ENCODE results near the gene UBE2L3. TPM values are rescaled to one million over a fixed set of nuclear protein-coding genes. Genes with fewer than 3 reads are reported as not detected.
"Not testable (repeated sequence)": the region's sequence is repeated elsewhere in the genome, so short reads cannot be mapped to it uniquely, and the experiment has no call there.

UBE2L3 gene
- polyA plus RNA-seq, 6 donors from 2014 or later: 84.4 to 106 (median 95.3) TPM

DNA sequence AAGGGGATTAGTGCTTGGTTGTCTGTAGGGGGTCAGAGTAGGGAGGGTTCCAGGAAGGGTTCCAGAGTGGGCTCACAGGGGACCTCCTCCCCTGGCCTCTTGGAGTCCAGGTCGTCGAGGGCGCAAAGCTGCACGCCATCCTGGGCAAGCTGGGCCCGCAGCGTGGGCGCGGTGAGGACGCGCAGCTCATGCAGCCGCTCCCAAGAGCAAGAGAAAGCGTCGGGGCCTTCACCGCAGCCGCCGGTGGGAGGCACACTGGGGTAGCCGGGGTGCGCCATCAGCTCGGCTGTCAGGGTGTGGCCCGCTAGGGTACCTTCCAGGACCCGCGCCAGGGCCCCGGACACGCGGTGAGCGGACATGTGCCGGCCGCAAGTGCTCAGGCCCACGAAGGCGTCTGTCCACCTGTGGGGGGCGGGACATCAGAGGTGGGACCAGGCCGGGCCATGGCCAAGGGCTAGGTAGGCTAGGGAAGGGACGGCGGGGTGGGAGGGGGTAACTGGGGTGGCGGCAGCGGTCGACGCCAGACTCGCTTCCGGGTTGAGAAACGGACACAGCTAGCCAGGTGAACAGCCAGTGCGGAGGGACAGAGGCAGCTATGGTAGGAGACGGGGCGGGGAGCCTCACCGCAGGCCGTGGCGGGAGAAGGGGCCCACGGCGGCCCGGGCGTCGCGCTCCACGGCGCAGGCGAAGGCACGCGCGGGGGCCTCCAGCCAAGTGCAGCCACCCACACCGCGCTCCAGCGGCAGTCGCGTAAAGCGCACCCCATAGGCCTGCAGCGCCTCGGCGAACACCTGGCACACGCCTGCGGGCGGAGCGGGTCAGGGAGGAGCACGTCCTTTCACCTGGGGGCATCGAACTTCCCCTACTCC lies 61.1 kb downstream of the UBE2L3 start:
- ATAC-seq (ENCODE audit: low read depth in 2 of 2): peak; percentile 4 to 13

DNA sequence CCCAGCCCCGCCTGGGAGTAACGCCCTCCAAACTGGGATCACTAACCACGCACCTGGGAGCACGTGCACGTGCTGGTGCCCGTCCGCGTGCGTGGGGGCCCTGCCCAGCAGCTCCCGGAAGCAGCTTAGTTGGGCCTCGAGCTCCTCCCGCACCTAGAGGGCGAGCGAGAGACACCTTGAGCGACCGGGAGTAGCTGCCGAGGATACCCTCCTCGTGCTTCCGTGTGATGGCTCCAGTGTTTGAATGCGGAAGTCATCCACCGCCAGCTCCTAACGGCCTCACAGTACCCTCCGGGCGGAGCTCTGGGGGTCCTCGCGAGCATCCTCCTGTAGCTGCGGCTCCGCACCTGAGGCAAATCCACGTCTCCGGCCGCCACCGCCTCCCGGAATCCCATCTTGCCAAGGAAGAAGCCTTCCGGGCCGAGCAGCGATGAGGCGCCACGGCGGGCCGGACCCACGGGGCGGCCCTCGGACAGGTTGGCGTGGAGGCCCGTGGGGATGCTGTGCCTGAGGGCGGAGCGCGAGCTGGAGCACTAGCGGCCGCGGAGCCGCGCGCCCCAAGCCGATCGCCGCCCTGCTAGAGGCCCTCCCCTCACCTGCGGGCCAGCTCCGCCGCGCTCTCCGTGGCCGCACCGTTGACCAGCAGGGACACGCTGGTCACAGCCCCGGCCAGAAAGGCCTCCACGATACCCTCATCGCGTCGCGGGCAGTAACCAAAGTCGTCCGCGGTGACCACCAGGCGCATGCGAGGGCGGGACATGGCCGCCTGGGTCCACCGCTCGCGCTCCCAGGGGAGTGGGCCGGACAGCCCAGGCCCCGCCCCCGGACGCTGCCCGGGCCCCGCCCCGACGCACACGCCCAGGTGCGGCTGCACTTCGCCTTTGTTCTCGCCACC lies 62.0 kb downstream of the UBE2L3 start, which contains the start of gene YDJC:
TSS of gene YDJC (minus strand) at position 768 of the 895 bp plus-strand sequence. CDS start at position 760, 8 bp downstream.
- Mint-ChIP-seq H3K36me3 (no peaks in the 10 kb centered on the region), H3K4me1 (peaks cover 29 to 59% (median 46%) of the 10 kb centered on the region in 3 donors), H3K27me3 (no peaks in the 10 kb centered on the region), H3K27ac (peak within 1 kb of the TSS; percentile 82 to 97 (median 92)), H3K9me3 (no peaks in the 10 kb centered on the region), H3K4me3 (peak within 1 kb of the TSS; percentile 87 to 97 (median 95))
- ATAC-seq (ENCODE audit: low read depth in 2 of 2): peak; percentile 84
- DNase-seq: peak; percentile 96

More for the DNA sequence above, 61.1 kb downstream of the UBE2L3 start:
- DNase-seq: no peak
- Mint-ChIP-seq H3K4me1 (peaks cover 30 to 65% (median 47%) of the 10 kb centered on the region in 3 donors), H3K27ac (peak overlapping the region in 4 of 6 donors; percentile 82 to 97 (median 88)), H3K4me3 (peak overlapping the region; percentile 87 to 97 (median 95)), H3K27me3 (no peaks in the 10 kb centered on the region), H3K9me3 (no peaks in the 10 kb centered on the region), H3K36me3 (no peaks in the 10 kb centered on the region)

DNA sequence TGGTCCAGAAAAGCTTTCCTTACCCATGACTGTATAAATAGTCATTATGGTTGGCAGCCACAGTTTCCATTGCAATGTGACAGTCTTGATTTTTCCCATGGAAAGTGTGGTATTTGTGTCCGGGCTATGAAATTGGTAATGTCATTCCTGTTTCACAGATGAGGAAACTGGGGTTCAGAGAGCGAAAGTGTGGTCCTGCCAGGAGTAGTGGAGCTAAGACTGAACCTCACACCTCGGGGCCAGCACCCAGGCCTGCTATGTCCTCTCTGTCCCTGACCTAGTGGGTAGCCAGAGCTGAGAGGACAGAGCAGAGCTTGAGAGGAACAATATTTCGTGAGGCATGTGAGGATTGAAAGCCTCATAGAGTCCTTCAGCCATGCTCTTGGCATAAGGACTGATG lies 63.5 kb downstream of the UBE2L3 start:
- Mint-ChIP-seq H3K27me3 (no peaks in the 10 kb centered on the region), H3K4me3 (peak overlapping the region in 7 of 8 donors; percentile 2 to 97 (median 57)), H3K4me1 (peaks cover 26 to 46% (median 35%) of the 10 kb centered on the region in 3 donors), H3K9me3 (no peaks in the 10 kb centered on the region), H3K36me3 (no peaks in the 10 kb centered on the region), H3K27ac (no peak overlapping the region)
- no peak for ATAC-seq (ENCODE audit: low read depth in 2 of 2)
- DNase-seq: no peak

DNA sequence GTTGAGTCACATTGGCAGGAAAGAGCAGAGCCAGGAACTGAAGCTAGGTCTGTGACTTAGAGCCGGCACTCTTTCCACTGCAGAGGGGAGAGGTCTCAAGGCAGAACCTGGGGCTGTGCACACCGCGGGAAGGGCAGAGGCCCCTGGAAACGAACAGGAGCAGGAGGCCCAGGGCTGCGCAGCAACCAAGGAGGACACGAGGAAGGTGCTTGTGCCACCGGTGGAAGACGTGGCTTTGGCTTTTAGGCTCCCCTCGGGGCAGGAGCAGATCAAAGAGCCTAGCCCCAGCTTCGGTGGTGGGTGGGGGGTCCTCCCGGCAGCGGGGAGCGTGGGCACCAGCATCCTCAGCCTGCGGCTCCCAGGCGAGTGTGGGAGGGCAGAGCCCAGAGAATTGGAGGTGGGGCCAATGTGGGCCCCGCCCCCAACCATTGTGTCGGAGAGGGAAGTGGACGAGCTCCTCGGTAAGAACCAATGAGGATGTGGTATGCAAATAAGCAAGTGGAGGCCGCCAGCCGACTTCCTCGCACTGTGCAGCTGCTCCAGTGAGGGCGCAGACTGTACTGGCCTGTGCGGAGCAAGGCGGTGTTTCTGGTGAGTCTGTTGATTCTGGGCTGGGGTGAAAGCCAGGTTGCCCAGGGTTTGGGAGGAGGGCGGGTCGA lies 64.9 kb downstream of the UBE2L3 start, which contains the start of gene CCDC116:
TSS of gene CCDC116 (plus strand) at position 524 of the 659 bp plus-strand sequence. CDS start 422 bp downstream, outside the sequence.
- peak within 1 kb of the TSS in 2 of 8 donors; percentile 55 to 97 for H3K4me3 Mint-ChIP-seq
- peak within 1 kb of the TSS in 1 of 6 donors; percentile 76 for H3K27ac Mint-ChIP-seq
- H3K9me3 Mint-ChIP-seq: no peaks in the 10 kb centered on the region
- no peak for ATAC-seq (ENCODE audit: low read depth in 2 of 2)
- H3K36me3 Mint-ChIP-seq: no peaks in the 10 kb centered on the region
- H3K27me3 Mint-ChIP-seq: no peaks in the 10 kb centered on the region
- DNase-seq: peak; percentile 17
- peaks cover 16 to 35% (median 23%) of the 10 kb centered on the region in 3 donors for H3K4me1 Mint-ChIP-seq

DNA sequence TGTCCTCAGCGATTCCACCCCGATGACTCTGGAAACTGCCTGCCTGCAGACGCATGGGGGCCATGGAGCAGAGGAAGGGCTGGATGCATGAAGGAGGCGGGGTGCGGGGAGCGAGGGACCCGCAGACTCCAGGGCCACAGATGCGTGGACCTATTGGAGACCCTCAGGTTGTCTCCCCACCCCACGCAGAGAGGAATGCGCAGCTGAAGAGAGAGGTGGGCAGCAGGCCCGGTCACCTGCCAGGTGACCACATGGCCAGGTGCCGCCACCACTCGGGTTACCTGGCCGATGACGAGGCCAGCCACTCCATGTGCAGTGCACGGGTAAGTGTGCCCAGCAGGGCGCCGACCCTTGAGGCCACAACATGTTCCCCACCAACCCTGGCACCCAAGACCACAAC lies 65.4 kb downstream of the UBE2L3 start:
- H3K4me1 Mint-ChIP-seq: peaks cover 15 to 29% (median 17%) of the 10 kb centered on the region in 3 donors
- H3K36me3 Mint-ChIP-seq: no peaks in the 10 kb centered on the region
- peak overlapping the region in 1 of 8 donors; percentile 7 for H3K4me3 Mint-ChIP-seq
- H3K9me3 Mint-ChIP-seq: no peaks in the 10 kb centered on the region
- no peak for ATAC-seq (ENCODE audit: low read depth in 2 of 2)
- no peaks in the 10 kb centered on the region for H3K27me3 Mint-ChIP-seq
- DNase-seq: no peak
- no peak overlapping the region for H3K27ac Mint-ChIP-seq

DNA sequence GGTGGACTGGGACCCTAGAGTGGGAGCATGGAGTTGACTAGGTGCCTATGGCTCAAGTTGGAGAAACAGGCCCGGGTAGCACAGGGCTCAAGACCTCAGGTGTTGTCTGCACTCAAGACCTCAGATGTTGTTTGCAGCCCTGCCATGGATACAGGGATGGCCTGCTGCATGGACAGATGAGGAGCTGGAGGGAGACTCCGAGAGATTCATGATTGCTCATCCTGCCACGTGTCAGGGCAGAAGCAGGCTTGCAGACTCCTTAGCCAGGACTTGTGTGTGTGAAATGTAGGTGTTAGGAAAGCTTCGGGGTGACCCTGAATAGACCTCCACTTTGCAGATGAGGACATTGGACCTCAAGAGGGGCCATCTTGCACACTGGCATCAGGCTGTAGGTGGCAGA lies 66.0 kb downstream of the UBE2L3 start:
- Mint-ChIP-seq H3K9me3 (no peaks in the 10 kb centered on the region), H3K27me3 (no peaks in the 10 kb centered on the region), H3K4me3 (no peak overlapping the region), H3K27ac (no peak overlapping the region), H3K4me1 (peaks cover 10 to 24% (median 13%) of the 10 kb centered on the region in 3 donors), H3K36me3 (no peaks in the 10 kb centered on the region)
- DNase-seq (no peak), ATAC-seq (ENCODE audit: low read depth in 2 of 2) (no peak)

DNA sequence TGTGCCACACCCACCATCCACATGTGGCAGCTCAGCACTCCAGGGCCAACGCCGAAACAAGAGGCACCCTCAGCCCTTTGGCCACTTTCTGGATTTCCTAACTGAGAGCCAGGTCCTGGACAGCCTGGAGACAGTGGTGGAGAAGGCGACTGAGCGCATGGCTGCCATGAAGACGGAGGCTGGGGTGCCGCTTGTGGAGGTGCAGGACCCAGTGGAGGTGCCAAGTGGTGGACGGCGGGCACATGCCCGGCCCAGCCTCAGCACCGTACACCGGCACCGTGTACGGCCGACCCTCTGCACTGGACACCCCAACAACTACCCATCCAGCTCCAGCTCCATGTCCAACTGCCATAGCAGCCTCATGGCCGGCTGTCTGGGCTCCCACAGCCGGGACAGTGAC lies 66.6 kb downstream of the UBE2L3 start:
- H3K9me3 Mint-ChIP-seq: no peaks in the 10 kb centered on the region
- H3K27me3 Mint-ChIP-seq: no peaks in the 10 kb centered on the region
- H3K36me3 Mint-ChIP-seq: no peaks in the 10 kb centered on the region
- no peak for ATAC-seq (ENCODE audit: low read depth in 2 of 2)
- no peak overlapping the region for H3K4me3 Mint-ChIP-seq
- no peak for DNase-seq
- no peak overlapping the region for H3K27ac Mint-ChIP-seq
- peaks cover 10 to 21% (median 12%) of the 10 kb centered on the region in 3 donors for H3K4me1 Mint-ChIP-seq

DNA sequence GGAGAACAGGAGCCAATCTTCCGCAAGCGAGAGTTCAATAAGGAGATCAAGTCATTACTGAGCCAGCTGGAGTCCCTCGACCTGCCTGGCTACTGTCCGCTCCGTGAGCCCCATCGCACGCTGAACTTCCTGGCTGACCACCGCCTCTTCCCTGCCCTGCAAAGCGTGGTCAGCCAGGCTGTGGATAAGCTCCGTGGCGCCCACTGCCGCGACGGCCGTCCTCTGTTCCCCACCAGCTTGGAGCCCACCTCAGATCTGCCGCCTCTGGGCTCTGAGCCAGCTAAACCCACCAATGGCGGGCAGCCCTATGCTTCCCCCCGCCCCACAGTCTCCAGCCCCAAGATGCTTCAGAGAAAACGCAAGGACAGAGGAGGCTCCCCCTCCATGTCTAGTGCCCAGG lies 67.3 kb downstream of the UBE2L3 start:
- no peak overlapping the region for H3K27ac Mint-ChIP-seq
- H3K9me3 Mint-ChIP-seq: no peaks in the 10 kb centered on the region
- no peaks in the 10 kb centered on the region for H3K27me3 Mint-ChIP-seq
- peaks cover 10 to 18% (median 10%) of the 10 kb centered on the region in 3 donors for H3K4me1 Mint-ChIP-seq
- no peaks in the 10 kb centered on the region for H3K36me3 Mint-ChIP-seq
- no peak for DNase-seq
- no peak for ATAC-seq (ENCODE audit: low read depth in 2 of 2)
- no peak overlapping the region for H3K4me3 Mint-ChIP-seq

DNA sequence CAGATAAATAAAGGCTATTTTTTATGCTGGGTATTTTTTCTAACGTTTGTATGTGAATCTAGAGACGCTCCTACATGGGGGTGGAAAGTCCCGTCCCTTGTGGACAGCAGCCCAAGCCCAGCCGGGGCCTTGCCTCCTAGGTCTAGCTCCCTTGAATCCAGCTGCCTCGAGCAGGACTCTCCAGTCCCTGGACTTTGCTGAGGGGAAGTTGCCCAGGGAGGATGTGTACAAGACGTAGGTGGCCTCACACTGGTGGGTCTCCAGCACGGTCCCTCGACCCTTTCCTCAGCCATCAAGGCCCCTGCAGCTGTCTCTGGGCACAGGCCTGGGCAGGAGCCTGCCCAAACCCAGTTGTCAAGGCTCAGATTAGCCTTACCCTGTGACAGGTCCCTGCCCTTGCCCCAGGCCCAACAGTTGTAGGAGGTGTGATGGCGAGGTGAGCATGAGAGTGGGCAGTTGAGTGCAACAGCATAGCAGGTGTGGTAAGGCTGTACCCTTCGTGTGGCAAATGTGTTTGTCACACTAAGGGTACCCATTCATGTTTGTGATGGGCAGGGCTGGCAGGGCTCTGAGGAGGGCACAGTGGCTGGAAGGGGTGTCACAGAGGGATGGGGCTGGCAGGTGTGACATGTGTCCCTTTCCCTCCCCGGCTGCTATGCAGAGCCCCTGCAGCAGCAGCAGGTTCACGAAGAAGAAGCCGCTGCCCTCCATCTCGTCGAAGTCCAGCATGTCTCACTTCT lies 68.4 kb downstream of the UBE2L3 start:
- no peaks in the 10 kb centered on the region for H3K36me3 Mint-ChIP-seq
- peak overlapping the region in 1 of 6 donors; percentile 10 for H3K27ac Mint-ChIP-seq
- H3K4me1 Mint-ChIP-seq: peaks cover 4 to 16% (median 12%) of the 10 kb centered on the region in 3 donors
- H3K27me3 Mint-ChIP-seq: no peaks in the 10 kb centered on the region
- no peaks in the 10 kb centered on the region for H3K9me3 Mint-ChIP-seq
- no peak for ATAC-seq (ENCODE audit: low read depth in 2 of 2)
- no peak for DNase-seq
- H3K4me3 Mint-ChIP-seq: no peak overlapping the region

DNA sequence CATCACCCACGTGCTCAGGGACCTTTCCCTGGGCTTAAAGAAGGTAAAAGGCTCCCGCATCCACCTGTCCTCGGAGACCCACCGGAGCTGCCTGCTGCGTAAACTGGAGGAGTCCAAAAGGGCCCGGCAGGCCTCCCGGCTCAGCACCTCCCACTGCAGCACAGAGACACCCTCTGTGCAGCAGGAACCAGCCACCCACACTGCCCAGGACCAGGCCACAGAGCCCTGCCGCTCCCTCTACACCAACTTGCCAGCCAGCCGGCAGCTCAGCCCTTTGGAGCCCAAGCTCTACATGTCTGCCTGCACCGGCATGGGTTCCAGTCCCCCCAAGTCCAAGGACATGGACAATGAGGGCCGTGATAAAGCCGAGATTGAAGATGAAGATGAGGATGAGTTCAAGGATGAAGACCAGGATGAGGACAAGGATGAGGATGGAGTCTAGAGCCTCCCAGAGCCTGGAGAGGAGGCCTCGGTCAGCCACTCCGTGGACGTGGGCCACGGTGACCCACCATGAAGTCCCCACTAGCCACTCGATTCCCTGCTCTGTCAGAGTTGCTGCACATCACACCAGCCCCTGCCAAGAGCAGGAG lies 69.2 kb downstream of the UBE2L3 start:
- Mint-ChIP-seq H3K27me3 (no peaks in the 10 kb centered on the region), H3K27ac (peak overlapping the region in 2 of 6 donors; percentile 20 to 33), H3K9me3 (no peaks in the 10 kb centered on the region), H3K4me3 (no peak overlapping the region), H3K36me3 (no peaks in the 10 kb centered on the region), H3K4me1 (peaks cover 12 to 17% (median 14%) of the 10 kb centered on the region in 3 donors)
- ATAC-seq (ENCODE audit: low read depth in 2 of 2) (no peak), DNase-seq (no peak)

DNA sequence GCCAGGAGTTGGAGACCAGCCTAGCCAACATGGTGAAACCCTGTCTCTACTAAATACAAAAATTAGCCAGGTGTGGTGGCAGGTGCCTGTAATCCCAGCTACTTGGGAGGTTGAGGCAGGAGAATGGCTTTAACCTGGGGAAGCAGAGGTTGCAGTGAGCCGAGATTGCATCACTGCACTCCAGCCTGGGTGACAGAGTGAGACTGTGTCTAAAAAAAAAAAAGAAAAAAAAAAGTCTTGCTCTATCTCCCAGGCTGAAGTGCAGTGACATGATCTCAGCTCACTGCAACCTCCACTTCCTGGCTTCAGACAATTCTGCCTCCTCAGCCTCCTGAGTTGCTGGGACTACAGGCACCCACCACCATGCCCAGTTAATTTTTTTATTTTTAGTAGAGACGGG lies 69.9 kb downstream of the UBE2L3 start:
- not testable (repeated sequence) for H3K27me3 Mint-ChIP-seq; H3K27ac Mint-ChIP-seq; H3K36me3 Mint-ChIP-seq; DNase-seq; ATAC-seq (ENCODE audit: low read depth in 2 of 2); H3K9me3 Mint-ChIP-seq; H3K4me3 Mint-ChIP-seq
- peaks cover 15 to 20% (median 17%) of the 10 kb centered on the region in 3 donors for H3K4me1 Mint-ChIP-seq

DNA sequence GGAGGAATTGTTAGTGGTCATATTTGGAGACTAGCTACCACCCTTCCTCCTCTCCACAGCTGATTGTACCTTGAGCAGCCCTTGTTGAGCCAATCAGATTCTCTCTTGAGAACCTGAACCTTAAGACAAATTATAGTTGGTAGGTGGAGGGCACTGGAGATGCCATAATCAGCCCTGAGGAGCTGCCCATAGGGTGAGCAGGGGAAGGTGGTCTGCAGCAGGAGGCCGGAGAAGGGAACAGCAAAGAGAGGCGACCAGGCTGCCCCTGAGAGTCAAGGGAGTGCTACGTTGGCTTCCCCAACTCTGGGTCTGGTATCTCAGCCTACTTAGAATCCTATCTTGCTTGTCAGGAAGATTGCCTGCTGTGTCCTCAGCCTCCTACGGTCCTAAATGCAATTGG lies 71.8 kb downstream of the UBE2L3 start:
- Mint-ChIP-seq H3K27ac (no peak overlapping the region), H3K4me1 (peaks cover 25 to 26% (median 26%) of the 10 kb centered on the region in 3 donors), H3K27me3 (no peaks in the 10 kb centered on the region), H3K9me3 (no peaks in the 10 kb centered on the region), H3K4me3 (peak overlapping the region in 1 of 8 donors; percentile 44), H3K36me3 (no peaks in the 10 kb centered on the region)
- no peak for ATAC-seq (ENCODE audit: low read depth in 2 of 2)
- DNase-seq: no peak
